Stimulated activated CD4-positive, alpha-beta T cell treated with anti-CD3 and anti-CD28 coated beads, Interleukin-12 subunit alpha, Interleukin-12 subunit beta, amount 100 ng/mL, for 48 hours (primary cell): ENCODE measurements around the gene PEAR1.

Experiments
- DNase-seq, 3 donors: peaks; one replicate each; pipeline ENCODE4 v3.0.0-alpha.2; 2020; ENCODE audit warnings: low read depth in 2 of 3, low spot score in 1 of 3

The PEAR1 gene

DNA sequence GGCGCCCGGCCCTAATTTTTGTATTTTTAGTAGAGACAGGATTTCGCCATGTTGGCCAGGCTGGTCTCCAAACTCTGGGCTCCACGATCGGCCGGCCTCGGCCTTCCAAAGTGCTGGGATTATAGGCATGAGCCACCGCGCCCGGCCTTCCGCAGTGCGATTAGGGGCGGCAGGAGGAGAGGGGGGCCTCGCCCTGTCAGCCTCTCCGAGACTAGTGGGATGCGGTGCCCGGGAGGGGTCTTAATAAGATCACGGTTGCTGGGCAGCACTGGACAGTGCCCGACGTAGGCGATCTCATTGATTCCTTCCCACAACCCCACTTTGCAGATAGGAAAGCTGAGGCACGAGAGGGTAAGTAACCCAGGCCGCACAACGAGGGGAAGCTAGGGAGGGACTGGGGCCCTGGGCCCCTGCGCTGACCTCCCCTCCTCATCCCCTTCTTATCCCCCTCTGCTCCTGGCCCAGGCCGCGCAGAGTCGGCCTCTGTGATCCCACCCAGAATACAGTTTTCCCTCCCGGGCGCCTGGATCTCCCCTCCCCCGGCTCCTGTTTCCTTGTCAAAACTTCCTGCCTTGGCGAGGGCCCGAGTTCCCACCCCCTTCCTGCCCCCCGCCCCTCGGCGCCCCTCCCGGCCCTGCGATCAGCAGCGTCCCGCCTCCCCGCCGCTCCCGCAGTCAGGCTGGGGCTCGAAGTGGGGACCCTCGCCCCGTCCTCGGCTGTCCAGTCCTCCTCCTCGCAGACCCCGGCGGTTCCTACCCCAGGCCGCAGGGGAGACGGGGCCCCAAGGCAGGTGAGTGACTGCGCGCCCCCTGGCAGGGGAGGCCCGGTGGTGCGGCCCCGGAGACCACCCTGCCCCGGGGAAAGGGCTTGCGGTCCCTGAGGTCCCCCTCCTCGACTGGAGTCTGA lies at the start of gene PEAR1:
TSS of gene PEAR1 (plus strand) at position 671 of the 906 bp plus-strand sequence. CDS start 10,209 bp downstream, outside the sequence.
- DNase-seq = no peak

GRCh38 chr1:156844102-156844501 lies 49.4 kb upstream of the PEAR1 start:
- no peak for DNase-seq

- no peak for DNase-seq
Observed at GRCh38 chr1:156844638-156845037, 48.9 kb upstream of the PEAR1 start.

- peak in 1 of 3 donors; percentile 31 for DNase-seq
Observed at GRCh38 chr1:156845055-156845952, 48.2 kb upstream of the PEAR1 start.

DNA sequence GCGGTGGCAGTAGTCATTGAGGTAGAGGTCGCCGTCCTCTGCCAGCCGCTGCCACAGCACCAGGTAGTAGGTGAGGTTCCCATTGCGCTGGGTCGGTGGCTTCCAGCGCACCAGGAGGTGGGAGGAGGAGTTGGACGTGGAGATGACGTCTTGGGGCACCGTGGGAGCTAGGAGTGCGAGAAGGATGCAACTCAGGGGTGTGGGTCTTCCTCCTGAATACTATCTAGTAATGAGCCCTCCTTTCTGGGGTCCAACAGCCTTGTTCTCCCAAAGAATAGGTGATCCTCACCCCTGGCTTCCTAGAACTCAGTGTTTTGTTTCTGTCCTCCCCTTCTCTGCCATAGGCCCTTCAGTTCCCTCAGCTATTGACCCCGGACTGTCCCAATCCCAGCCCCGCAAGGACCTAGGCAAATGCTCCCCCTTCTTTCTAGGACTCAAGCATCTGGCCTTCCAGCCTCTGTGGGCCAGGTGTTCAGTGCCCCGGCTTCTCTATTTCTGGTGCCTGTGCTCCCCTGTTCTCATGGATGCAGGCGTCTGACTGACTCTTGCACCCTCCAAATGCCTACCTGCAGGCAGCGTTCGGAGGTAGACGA lies 47.5 kb upstream of the PEAR1 start:
- DNase-seq = no peak

- DNase-seq = no peak
Observed at GRCh38 chr1:156846643-156847042, 46.9 kb upstream of the PEAR1 start.

GRCh38 chr1:156847591-156848460 lies 45.7 kb upstream of the PEAR1 start:
- DNase-seq = no peak

DNA sequence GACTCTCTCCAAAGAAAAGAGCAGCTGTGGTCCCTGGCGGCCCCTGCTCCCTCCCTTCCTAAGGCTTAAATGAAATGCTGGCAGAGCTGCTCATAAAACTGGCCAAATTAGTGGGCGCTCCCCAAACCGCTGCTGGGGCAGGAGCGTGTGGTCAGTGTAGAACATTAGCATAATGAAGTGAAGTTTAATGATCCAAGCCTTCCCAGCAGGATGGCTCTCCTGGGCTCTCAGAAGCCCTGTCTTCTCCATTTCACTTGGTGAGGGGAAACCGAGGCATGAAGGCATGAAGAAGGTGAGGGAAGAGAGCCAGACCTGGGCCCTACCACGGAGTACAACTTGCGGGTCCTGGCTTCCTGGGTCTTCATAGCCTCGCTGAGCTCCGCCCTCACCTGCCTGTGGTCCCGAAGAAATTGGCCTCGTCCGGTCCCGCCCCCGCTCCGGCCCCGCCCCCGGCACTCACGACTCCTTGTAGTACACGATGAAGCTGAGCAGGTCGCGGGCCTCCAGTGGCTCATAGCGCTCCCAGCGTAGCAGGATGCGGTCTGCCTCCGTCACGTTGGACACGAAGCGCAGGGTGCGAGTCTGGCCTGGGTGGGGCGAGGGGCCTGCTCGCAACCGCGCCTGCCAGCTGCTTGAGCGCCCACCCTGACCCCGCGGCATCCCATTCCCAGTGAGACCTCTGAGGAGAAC lies 44.9 kb upstream of the PEAR1 start:
- DNase-seq = peak; percentile 38 to 62 (median 51)

- no peak for DNase-seq
Observed at GRCh38 chr1:156849151-156849496, 44.4 kb upstream of the PEAR1 start.

DNA sequence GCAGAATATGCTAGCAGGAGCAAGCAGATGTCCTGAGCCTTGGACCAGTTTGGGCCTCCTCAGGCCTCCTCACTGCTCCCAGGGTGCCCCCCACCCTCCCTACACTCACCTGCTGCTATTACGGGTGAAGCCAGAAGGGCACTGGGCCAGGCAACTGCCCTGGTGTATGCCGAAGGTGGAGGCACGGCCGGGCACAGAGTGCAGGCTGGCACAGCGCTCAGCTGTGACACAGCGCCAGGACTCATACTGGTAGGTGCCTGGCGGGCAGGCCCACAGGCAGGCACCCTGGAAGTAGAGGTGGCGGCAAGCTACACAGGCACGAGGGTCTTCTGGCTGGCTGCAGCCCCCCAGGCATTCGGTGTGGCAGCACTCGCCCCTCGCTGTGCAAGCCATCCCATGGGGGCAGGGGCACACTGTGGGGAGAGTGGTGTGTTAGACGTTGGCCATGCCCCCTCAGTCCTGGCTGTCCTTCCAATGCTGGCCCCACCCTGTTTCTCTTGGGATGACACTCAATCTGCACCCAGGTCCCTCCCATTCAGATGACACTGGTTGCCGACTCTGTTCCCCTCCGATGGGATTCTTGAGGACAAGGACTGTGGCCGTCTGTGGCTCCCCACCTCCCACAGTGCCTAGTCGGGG lies 41.6 kb upstream of the PEAR1 start:
- DNase-seq = no peak

DNA sequence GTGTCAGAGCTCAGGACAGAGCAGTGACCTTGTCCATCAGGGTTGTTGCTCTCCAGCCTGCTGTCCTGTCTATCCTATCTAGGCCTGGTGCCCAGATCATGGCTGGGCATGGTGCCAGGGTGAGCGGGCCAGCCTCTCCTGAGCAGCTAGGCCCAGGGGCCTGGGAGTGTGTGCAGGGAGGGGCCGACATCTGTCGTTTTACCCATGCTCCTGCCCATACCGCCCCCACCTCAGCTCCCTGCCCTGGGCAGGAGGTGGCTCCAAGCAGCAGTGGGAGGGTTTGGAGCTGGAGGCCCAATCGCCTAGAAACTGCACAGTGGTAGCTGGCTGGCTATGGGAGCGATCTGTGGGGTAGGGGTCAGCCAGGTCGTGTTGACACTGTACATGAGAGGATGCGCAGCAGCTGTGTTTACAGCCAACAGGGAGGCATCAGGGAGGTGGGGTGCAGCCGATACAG lies 41.1 kb upstream of the PEAR1 start:
- no peak for DNase-seq

DNA sequence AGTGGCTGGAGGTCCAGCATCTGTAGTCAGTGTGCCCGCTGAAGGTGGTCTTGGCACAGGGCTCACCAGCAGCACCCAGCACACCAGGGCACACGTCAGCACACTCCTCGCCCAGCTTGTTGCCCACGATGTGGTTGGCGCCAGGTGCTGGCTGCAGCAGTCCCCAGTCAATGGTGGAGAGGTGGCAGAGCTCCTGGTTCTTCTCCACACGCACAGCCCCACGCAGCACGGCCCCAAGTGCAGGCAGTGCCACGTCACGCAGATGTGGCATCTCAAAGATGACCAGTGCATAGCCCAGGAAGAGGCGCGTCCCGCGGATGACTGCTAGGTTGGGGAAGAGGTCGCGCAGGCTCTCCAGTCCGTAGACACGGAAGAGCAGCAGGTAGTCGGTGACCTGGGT lies 39.8 kb upstream of the PEAR1 start:
- no peak for DNase-seq

DNA sequence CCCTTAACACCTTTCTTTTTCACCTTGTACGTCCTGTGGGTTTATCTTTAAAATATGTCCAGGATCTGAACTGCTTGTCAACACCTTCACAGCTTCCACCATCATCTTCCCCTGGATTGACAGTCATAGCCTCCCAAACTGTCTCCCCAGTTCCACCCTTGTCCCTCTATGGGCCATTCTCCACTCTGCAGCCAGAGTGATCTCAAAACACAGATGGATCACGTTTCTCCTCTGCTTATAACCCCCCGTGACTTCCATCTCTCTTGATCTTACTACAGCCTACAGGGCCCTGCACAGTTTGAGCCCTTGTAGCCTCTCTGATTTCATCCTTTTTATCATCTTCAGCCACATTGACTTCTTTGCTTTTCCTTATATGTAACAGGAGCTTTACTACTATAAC lies 38.9 kb upstream of the PEAR1 start:
- no peak for DNase-seq

DNA sequence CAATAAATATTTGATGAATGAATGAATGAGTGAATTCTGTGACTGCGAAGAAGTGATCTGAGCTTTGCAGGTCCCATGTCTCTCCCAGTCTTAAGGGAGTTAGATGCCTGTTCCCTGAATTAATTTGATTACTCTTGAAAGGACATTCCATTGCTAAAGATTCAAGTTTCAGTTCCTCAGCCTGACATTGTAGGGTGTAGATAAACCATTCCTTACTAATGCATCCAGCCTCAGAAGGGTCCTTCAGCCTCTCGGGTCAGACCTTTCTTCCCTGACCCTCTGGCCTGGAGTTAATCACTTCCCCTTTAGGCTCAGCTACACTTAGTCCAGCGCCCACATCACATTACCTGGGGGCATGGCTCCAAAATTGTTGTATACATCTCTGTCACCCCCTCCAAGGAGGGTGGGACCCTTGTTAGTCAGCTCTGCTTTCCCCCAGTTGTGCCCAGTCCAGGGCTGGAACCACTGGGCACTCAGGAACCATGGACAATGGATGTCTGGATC lies 37.2 kb upstream of the PEAR1 start:
- no peak for DNase-seq

- DNase-seq = no peak
Observed at GRCh38 chr1:156857532-156857931, 36.0 kb upstream of the PEAR1 start.

- no peak for DNase-seq
Observed at GRCh38 chr1:156858555-156858956, 35.0 kb upstream of the PEAR1 start.

DNA sequence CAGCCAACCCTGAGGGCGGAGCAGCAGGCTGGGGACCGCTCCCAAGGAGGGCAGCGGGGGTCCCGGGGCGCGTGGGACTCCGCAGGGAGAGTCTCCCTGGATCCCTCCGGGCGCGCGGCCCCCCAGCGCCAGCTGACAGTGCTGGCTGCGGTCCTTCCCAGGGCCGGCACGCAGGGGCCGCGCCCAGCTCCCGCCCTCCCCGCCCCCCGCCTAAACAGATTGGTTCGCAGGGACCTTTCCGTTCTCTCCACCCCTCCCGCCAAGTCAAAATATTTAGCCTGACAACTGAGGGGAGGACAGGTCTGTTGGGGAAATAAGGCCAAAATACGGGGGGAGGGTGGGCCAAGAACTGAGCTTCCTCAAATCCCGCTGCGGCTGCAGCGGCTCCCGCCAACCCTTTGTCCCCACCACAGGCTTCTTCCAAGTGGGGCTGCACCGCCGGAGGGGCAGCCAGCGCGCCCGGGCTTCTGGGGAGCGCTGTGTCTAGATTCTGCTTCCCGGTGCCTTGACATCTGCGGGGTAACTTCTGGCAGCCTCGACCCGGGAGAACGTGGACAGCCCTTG lies 34.5 kb upstream of the PEAR1 start, which contains the start of gene INSRR:
TSS of gene INSRR (minus strand) at position 159 of the 564 bp plus-strand sequence. CDS start 496 bp downstream, outside the sequence.
- DNase-seq = no peak

DNA sequence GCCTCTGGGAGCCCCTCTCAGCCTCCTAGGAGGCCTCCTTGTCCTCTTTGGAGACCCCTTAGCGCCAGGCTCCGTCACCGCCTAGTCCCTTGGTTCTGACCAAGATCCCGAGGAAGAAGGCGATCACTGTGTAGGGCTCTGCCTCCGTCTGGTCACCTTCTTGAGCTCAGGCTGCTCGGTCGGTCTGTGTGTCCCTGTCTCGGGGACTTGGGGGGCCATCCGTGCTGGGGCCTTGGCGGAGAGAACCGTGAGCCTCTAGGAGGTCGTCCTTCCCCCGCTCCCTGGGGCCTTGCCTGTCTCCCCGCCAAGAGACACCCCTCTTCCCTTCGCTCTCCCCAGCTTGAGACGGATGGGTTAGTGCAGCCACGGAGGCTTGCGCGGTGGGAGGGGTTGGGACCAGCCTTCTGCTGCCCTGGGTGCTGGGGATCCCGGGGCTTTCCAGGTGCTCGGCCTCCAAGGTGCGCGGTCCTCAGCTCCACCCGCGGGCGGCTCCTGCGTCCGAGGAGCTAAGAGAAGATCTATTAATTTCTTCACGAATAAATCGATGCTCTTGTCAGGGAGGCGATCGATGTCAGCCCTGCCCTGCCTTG lies 33.9 kb upstream of the PEAR1 start:
- DNase-seq = no peak
